ENCODE measurements around the gene BIRC6. TPM values are rescaled to one million over a fixed set of nuclear protein-coding genes. Genes with fewer than 3 reads are reported as not detected.
A peak's percentile ranks its signal among the peaks of the same experiment; 100 is the strongest.

BIRC6 gene
- total and polyA plus RNA-seq, 2 of the 4 experiments (the other 2 are of a cell fraction), result 26.5 to 316 TPM

- H3K23ac ChIP-seq (ENCODE audit: low read depth, low read length), result peak overlapping the region; percentile 96
- H4K8ac ChIP-seq (ENCODE audit: low read depth in 2 of 2, low read length in 2 of 2), result peak overlapping the region; percentile 26 to 86; a peak in 1 of 4 replicates
- H2AK5ac ChIP-seq (ENCODE audit: low read depth, low read length), result peak overlapping the region; percentile 29
- peak overlapping the region; percentile 61 for H2AFZ ChIP-seq (replicated peaks; ENCODE audit: low read length, poor library complexity)
- dilution Hi-C loops (cut with HindIII; ENCODE audit: low sequenced_read_pairs, unreplicated experiment) (no loop called here), in situ Hi-C loops (cut with MboI; ENCODE audit: low sequenced_read_pairs) (no loop called here), intact Hi-C loops (cut with micrococcal nuclease) (no loop called here)
- H2BK15ac ChIP-seq (ENCODE audit: low read depth, low read length), result peak overlapping the region; percentile 37; the same call in 1 of the 3 replicates
- H3K9ac ChIP-seq (ENCODE audit: low read depth, low read length), result peak overlapping the region; percentile 95
- H3K4me3 ChIP-seq (ENCODE audit: insufficient read depth, low read depth, low read length), result peak overlapping the region; percentile 97
- BruUV-seq (replicated peaks), result no TSS peak
- POLR2A ChIA-PET (ENCODE audit: unreplicated experiment), result interaction anchor here (0.5 kb wide), 1 partner anchor 55 kb away, joined by 5 read pairs; no protein-coding TSS in a partner anchor
- H3K4me1 ChIP-seq (ENCODE audit: control insufficient read depth, insufficient read depth, low read length), result peaks cover 1% of the 10 kb centered on the region; the same call in 1 of the 2 replicates
- H2AK9ac ChIP-seq (replicated peaks; ENCODE audit: low read depth, low read length, poor library complexity), result peak overlapping the region; percentile 80
- H3K79me1 ChIP-seq (ENCODE audit: low read depth in 1 of 2, low read length in 2 of 2), result peaks cover 0 to 30% of the 10 kb centered on the region in 2 experiments; a peak in 2 of 4 replicates
- CTCF ChIA-PET, result no interaction called here
- H3K18ac ChIP-seq (ENCODE audit: low read depth, low read length), result peak overlapping the region; percentile 1; the same call in 1 of the 2 replicates
- peak overlapping the region; percentile 20; the same call in 1 of the 2 replicates for H2BK120ac ChIP-seq (ENCODE audit: low read depth, low read length)
- no peaks in the 10 kb centered on the region for H3K27me3 ChIP-seq (ENCODE audit: control insufficient read depth, insufficient read depth, low read length)
- peak overlapping the region; percentile 89 for H3K4ac ChIP-seq (ENCODE audit: low read depth, low read length)
- peaks cover 55% of the 10 kb centered on the region for H4K20me1 ChIP-seq (ENCODE audit: insufficient read depth, low read length)
- peaks cover 7% of the 10 kb centered on the region; the same call in 1 of the 2 replicates for H3K9me1 ChIP-seq (ENCODE audit: insufficient read depth, low read length)
- H4K5ac ChIP-seq (ENCODE audit: low read depth, low read length), result peak overlapping the region; percentile 5; the same call in 1 of the 2 replicates
- H3K9me3 ChIP-seq (ENCODE audit: control insufficient read depth, insufficient read depth, low read length), result no peaks in the 10 kb centered on the region
- peak overlapping the region; percentile 80 for H3K4me2 ChIP-seq (ENCODE audit: low read depth, low read length)
- H3K27ac ChIP-seq (ENCODE audit: insufficient read depth, low read length), result peak overlapping the region; percentile 99
- H2BK20ac ChIP-seq (ENCODE audit: low read depth, low read length), result no peak overlapping the region
- WGBS, 2 experiments (ENCODE audit: extremely low coverage in 2 of 2, insufficient read length in 1 of 2), result 11% methylated on average over 7 of the region's 16 CpGs; no CpG with 5 or more reads in 1 of the 2 experiments
- peak overlapping the region; percentile 79 for H3K14ac ChIP-seq (replicated peaks; ENCODE audit: low read depth, low read length)
- DNase-seq (peak; percentile 31), ATAC-seq (ENCODE audit: low read depth) (no peak)
- H3K56ac ChIP-seq (ENCODE audit: extremely low read depth, insufficient read depth, low read length), result peak overlapping the region; percentile 88
- TF ChIP-seq ELK1 (IDR thresholded peaks at IDR 0.05; ENCODE audit: borderline replicate concordance, low read depth, low read length) (no peak), FOS (IDR thresholded peaks at IDR 0.05; ENCODE audit: low read depth, low read length) (no peak), MXI1 (IDR thresholded peaks at IDR 0.05; ENCODE audit: borderline replicate concordance, low read depth, low read length) (no peak)
- peaks cover 2% of the 10 kb centered on the region; the same call in 1 of the 2 replicates for H3K36me3 ChIP-seq (ENCODE audit: control insufficient read depth, insufficient read depth, low read length)
- peak overlapping the region; percentile 46 for H4K91ac ChIP-seq (ENCODE audit: insufficient read depth, low read depth, low read length)
- peak overlapping the region; percentile 64 for H2BK5ac ChIP-seq (ENCODE audit: low read depth, low read length, poor library complexity, severe bottlenecking)
Measured at GRCh38 chr2:32358111-32358482, 1.3 kb downstream of the BIRC6 start.
